Ovary (tissue), 9 donors: ENCODE results near the gene FAM120AOS. TPM values are rescaled to one million over a fixed set of nuclear protein-coding genes. Genes with fewer than 3 reads are reported as not detected.
"Not testable (repeated sequence)": the region's sequence is repeated elsewhere in the genome, so short reads cannot be mapped to it uniquely, and the experiment has no call there.

Experiments used
- DNase-seq, 5 donors: peaks; one replicate each; pipeline ENCODE4 v3.0.0-alpha.2; 2019 to 2020
- H3K27ac ChIP-seq, 2 donors: fragments of 200-600 bp; one replicate each; pipeline versions ENCODE4 v1.5.1 to v1.8.0; 2019 to 2022
- H3K27me3 ChIP-seq: fragments of 200-600 bp; one replicate; pipeline ENCODE4 v1.8.0; 2022
- H3K36me3 ChIP-seq: fragments of 200-600 bp; sonication (generic); one replicate; pipeline ENCODE4 v1.5.1; 2019
- H3K4me1 ChIP-seq: one replicate; pipeline ENCODE4 v1.8.1; 2013; ENCODE audit warnings: mild to moderate bottlenecking, moderate library complexity; ENCODE audit not compliant: insufficient read depth
- H3K4me3 ChIP-seq: fragments of 200-600 bp; sonication (generic); one replicate; pipeline ENCODE4 v1.5.1; 2017
- H3K9me3 ChIP-seq, 2 donors: fragments of 200-600 bp in 1 of 2; sonication (generic) in 1 of 2; one replicate each; pipeline versions ENCODE4 v1.5.1 to v1.8.1; 2013 to 2019; ENCODE audit warnings: mild to moderate bottlenecking in 1 of 2, moderate library complexity in 1 of 2
- EP300 ChIP-seq: sonication (generic); formaldehyde crosslinking; IDR thresholded peaks from one replicate; pipeline ENCODE4 v1.6.1; 2017; ENCODE audit warnings: antibody characterized with exemption
- POLR2A ChIP-seq: fragments of 450-650 bp; IDR thresholded peaks from one replicate; pipeline ENCODE4 v1.6.1; 2017; ENCODE audit warnings: antibody characterized with exemption, mild to moderate bottlenecking, moderate library complexity
- WGBS, 3 donors: extraction: QIAGEN DNeasy Blood & Tissue Kit in 1 of 3; methylation state at CpG; one replicate each; pipeline versions ENCODE4 v1.1.5 to v1.1.7; 2013 to 2017; 5-methylcytosine and 5-hydroxymethylcytosine counted together
- intact Hi-C, 4 donors: fragments of 100-400 bp; cut with DNase I; formaldehyde crosslinking; loops; one replicate each; pipeline versions ENCODE4 v1.11.0 to v1.15.1; 2022 to 2023
- polyA plus RNA-seq, 2 donors: library from polyadenylated mRNA; stranded (reverse); fragments of 200-250 nt in 1 of 2; fragments of 350-450 nt in 1 of 2; fragmentation: Illumina TruSeq in 1 of 2; extraction: RNeasy Lipid Tissue Mini Kit (QIAGEN cat#74804) in 1 of 2; gene quantifications; one replicate each; pipeline ENCODE4 v1.2.3, GENCODE V29; 2013 to 2014
- total RNA-seq, 7 donors: library from RNA; depleted of rRNA in 2 of 7; stranded (reverse); fragments of >200 nt in 2 of 7; fragmentation: NEBNext Ultra II Directional in 3 of 7; extraction: Animal tissue kit (Norgen Biotek cat#: 25700) in 3 of 7; gene quantifications; one replicate each; pipeline versions ENCODE4 v1.1.0 to v1.2.4, GENCODE V29; 2016 to 2023
- TF ChIP-seq, protein P1 (sequence below), 3 donors: fragments of 450-650 bp in 2 of 3; fragments of 200-600 bp in 1 of 3; IDR thresholded peaks; one replicate each; pipeline versions ENCODE4 v1.5.1 to v1.8.0; 2016 to 2022; ENCODE audit warnings: antibody characterized with exemption in 3 of 3, mild to moderate bottlenecking in 1 of 3
- donor health status: DM: no; HTN: no; CAD: no; lungs with moderate emphysema.
- donor health status: DM: no; HTN: no; CAD: no.
- donor health status: Bipolar disorder and iron deficiency.
- donor health status: DM: yes; HTN: yes; CAD: no.
- donor health status: DM: no; HTN: no; CAD: no.
- donor health status: DM: yes; HTN: yes; CAD: no.

The FAM120AOS gene
- total and polyA plus RNA-seq, 9 donors = 38.1 to 73.9 (median 40.3) TPM

DNA sequence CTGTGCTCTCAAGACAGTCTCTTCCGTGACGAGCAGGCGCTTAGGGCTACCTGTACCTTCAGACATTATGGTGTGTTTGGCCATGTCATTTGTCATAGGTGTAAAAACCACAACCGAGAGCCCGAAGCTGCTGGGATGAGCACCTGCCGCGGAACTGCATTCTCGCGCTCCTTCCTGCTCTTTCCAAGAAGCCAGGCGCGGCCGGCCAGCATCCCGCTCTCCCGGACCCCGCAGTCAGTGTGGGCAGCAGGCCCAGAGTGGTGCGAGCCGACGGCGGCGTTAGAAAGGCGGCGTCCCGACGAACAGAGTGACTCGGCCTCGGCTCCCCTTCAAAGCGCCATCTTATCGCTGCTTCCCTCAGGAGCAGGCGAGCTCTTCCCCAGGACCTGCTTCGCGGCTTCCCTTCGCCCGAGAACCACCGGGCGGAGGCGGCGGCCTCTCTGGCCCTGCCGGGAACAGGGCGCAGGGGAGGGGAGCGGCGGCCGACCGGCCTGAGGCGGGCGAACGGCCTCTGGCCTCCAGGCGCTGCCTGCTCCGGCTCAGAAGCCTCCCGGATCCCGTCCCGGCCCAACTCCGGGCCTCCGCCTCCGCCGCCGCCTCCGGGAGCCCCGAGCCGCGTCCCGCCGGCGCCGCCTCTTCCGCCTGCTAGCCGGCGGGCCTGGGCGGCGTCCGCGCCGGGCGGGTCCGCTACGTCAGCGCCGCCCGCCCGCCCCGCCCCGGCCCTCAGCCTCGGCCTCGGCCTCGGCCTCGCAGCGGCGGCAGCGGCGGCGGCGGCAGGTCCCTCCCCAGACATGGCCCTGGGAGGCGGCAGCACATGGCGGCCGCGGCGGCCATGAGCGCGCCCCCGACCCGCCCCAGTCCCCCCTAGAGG is 2.2 kb downstream of the FAM120AOS start, which contains the start of gene FAM120A:
TSS of gene FAM120A (plus strand) at position 741 of the 871 bp plus-strand sequence. CDS start 231 bp downstream, outside the sequence.
- intact Hi-C loops = loop anchor here in 3 of 4 donors (2.0 to 10.0 kb wide), 6 partner anchors 64 to 356 kb away; partner anchors contain the start of genes CARD19 (in 1 of the 3) and NINJ1 (in 1 of the 3)
- Histone ChIP-seq H3K9me3 (no peaks in the 10 kb centered on the region), H3K27ac (peak within 1 kb of the TSS; percentile 71 to 91), H3K4me3 (peak within 1 kb of the TSS; percentile 89), H3K27me3 (no peaks in the 10 kb centered on the region), H3K4me1 (peaks cover 8% of the 10 kb centered on the region), H3K36me3 (no peaks in the 10 kb centered on the region)
- DNase-seq = peak; percentile 63 to 81 (median 77)
- 0 to 1% (median 0%) methylated on average over 53 to 98 of the region's 100 CpGs for WGBS, 3 donors
- TF ChIP-seq, protein P1, sequence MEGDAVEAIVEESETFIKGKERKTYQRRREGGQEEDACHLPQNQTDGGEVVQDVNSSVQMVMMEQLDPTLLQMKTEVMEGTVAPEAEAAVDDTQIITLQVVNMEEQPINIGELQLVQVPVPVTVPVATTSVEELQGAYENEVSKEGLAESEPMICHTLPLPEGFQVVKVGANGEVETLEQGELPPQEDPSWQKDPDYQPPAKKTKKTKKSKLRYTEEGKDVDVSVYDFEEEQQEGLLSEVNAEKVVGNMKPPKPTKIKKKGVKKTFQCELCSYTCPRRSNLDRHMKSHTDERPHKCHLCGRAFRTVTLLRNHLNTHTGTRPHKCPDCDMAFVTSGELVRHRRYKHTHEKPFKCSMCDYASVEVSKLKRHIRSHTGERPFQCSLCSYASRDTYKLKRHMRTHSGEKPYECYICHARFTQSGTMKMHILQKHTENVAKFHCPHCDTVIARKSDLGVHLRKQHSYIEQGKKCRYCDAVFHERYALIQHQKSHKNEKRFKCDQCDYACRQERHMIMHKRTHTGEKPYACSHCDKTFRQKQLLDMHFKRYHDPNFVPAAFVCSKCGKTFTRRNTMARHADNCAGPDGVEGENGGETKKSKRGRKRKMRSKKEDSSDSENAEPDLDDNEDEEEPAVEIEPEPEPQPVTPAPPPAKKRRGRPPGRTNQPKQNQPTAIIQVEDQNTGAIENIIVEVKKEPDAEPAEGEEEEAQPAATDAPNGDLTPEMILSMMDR (IDR thresholded peaks at IDR 0.05) = no peak
- TF ChIP-seq EP300 (no peak), POLR2A (peak; percentile 85)

DNA sequence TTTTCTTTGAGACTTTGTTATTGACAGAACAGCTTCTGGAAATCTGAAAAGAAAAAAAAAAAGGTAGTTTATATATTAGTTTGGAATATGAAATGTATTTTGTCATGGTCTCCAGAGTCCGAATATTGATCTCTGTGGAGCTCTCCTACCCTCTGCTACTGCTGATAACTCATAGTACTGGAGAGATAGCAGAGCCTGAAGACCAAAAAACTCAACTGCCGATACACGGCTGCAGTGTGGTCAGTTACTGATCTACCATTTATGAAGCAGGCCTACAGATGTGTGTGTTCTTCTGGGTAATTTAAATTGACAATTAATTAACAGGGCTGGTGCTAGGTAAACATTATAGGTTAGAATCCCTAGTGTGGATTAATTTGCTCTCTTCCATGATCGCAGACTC is 5.7 kb downstream of the FAM120AOS start:
- TF ChIP-seq, protein P1 (IDR thresholded peaks at IDR 0.05) = no peak
- TF ChIP-seq POLR2A (no peak), EP300 (no peak)
- no peak for DNase-seq
- Histone ChIP-seq H3K4me1 (peaks cover 5% of the 10 kb centered on the region), H3K27me3 (no peaks in the 10 kb centered on the region), H3K36me3 (no peaks in the 10 kb centered on the region), H3K9me3 (no peaks in the 10 kb centered on the region), H3K27ac (no peak overlapping the region), H3K4me3 (no peak overlapping the region)
- 94 to 97% (median 94%) methylated on average over 4 of the region's 4 CpGs for WGBS, 3 donors
- intact Hi-C loops = no loop called here

DNA sequence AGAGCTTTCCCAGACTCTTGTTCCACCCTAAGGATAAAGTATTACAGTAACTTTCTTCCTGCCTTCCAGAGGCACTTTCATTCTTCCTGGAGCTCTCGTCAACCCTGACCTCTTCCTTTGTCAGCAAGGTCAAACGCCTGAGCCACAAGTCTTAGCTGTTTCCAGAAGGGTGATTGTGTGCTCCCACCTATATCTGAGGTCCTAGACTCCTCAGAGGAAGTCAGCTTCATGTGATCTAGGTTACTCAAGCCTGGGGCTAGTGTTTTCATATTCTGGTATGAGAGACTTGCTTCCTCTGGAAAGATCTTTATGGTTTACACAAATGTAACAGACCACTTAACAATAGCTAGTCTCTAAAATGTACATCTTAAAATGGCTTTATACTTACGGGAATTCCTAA is 7.3 kb downstream of the FAM120AOS start:
- Histone ChIP-seq H3K36me3 (no peaks in the 10 kb centered on the region), H3K4me3 (no peak overlapping the region), H3K27ac (no peak overlapping the region), H3K27me3 (no peaks in the 10 kb centered on the region), H3K9me3 (no peaks in the 10 kb centered on the region), H3K4me1 (peaks cover 5% of the 10 kb centered on the region)
- TF ChIP-seq EP300 (no peak), POLR2A (no peak)
- TF ChIP-seq, protein P1 (IDR thresholded peaks at IDR 0.05) = no peak
- intact Hi-C loops = no loop called here
- 66 to 76% (median 66%) methylated on average over 3 of the region's 3 CpGs for WGBS, 3 donors
- DNase-seq = no peak

DNA sequence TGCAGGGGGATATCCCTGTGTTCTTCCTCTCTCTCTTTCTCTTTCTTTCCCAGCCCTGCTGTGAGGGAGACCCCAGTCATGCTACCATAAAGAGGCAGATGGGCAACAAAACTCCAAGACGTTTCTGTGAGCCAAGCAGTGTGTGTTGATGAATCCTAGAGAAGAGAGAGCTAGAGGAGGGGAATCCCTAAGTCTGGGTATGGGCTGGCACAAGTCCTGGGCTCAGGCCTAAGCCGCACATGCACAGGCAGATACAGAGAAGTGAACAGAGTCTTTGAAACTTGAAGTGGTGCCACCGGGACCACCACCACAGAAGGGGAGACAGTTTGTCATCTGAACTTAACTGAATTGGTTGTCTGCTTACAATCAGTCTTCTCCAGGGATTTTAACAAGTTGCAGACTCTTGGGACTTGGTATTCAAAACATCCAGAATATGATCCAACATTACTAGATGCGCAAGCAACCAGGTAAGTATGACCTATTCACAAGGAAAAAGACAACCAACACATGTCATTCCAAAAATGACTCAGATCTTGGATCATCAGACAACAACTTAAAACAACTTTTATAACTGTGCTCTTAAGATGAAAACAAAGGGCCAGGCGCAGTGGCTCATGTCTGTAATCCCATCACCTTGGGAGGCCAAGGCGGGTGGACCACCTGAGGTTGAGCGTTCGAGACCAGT is 12.3 kb downstream of the FAM120AOS start:
- Histone ChIP-seq H3K36me3 (no peaks in the 10 kb centered on the region), H3K4me1 (no peaks in the 10 kb centered on the region), H3K27ac (no peak overlapping the region), H3K27me3 (no peaks in the 10 kb centered on the region), H3K9me3 (no peaks in the 10 kb centered on the region), H3K4me3 (no peak overlapping the region)
- intact Hi-C loops = no loop called here
- DNase-seq = no peak
- WGBS, 3 donors = 88 to 91% (median 90%) methylated on average over 8 of the region's 8 CpGs
- TF ChIP-seq, protein P1 (IDR thresholded peaks at IDR 0.05) = no peak
- no peak for TF ChIP-seq POLR2A
- no peak for TF ChIP-seq EP300

DNA sequence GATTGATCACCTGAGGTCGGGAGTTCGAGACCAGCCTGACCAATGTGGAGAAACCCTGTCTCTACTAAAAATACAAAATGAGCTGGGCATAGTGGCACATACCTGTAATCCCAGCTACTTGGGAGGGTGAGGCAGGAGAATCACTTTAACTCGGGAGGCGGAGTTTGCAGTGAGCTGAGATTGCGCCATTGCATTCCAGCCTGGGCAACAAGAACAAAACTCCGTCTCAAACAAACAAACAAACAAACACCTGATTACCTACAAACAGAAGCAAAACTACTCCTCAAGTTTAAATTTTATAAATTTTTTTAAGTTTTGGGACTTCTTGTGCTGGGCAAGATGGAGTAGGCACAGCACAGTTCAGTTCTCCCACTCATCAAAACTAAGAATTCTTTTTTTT is 14.1 kb downstream of the FAM120AOS start:
- H3K27ac ChIP-seq, H3K9me3 ChIP-seq, DNase-seq, H3K4me1 ChIP-seq, H3K27me3 ChIP-seq, intact Hi-C loops, H3K4me3 ChIP-seq, H3K36me3 ChIP-seq: not testable (repeated sequence)
- 90 to 94% (median 93%) methylated on average over 6 of the region's 6 CpGs for WGBS, 3 donors
